A673 (cell line): Measurements from ENCODE around the gene ZCRB1. TPM values are rescaled to one million over a fixed set of nuclear protein-coding genes. Genes with fewer than 3 reads are reported as not detected.
A peak's percentile ranks its signal among the peaks of the same experiment; 100 is the strongest.

Source experiments
- BruUV-seq: library from RNA; stranded (reverse); fragments of 400-500 nt; replicated peaks from 2 replicates; lab custom pipeline; 2021; lab: Mats Ljungman, UMichigan
- CTCF ChIA-PET: fragments of 300-600 bp; sonication (Branson Sonifier 250); formaldehyde crosslinking; loops from one replicate; lab custom pipeline; 2022; ENCODE audit warnings: antibody characterized with exemption; lab: Charles Lee
- POLR2A ChIA-PET: fragments of 300-600 bp; sonication (Branson Sonifier 250); formaldehyde crosslinking; loops from one replicate; lab custom pipeline; 2022; ENCODE audit warnings: antibody characterized with exemption; ENCODE audit not compliant: low non-redundant PET; lab: Charles Lee
- DNase-seq: peaks from one replicate; pipeline ENCODE4 v3.0.0-alpha.2; 2015; ENCODE audit warnings: low spot score
- H3K27ac ChIP-seq: fragments of 200-600 bp; sonication (generic); 2 replicates; pipeline ENCODE4 v1.5.1; 2016; ENCODE audit warnings: mixed run types, low read depth, mild to moderate bottlenecking, mixed read lengths, antibody characterized with exemption, low read length; ENCODE audit not compliant: poor library complexity, severe bottlenecking
- H3K27me3 ChIP-seq: fragments of 200-600 bp; sonication (generic); replicated peaks from 2 replicates; pipeline ENCODE4 v1.6.1; 2017; ENCODE audit warnings: mixed run types, low read depth, mild to moderate bottlenecking, mixed read lengths, antibody characterized with exemption, low read length; ENCODE audit not compliant: insufficient read depth, poor library complexity
- H3K36me3 ChIP-seq: fragments of 200-600 bp; sonication (generic); 2 replicates; pipeline ENCODE4 v1.6.1; 2016; ENCODE audit warnings: mixed run types, mild to moderate bottlenecking, mixed read lengths, antibody characterized with exemption, low read length; ENCODE audit not compliant: insufficient read depth, poor library complexity, severe bottlenecking
- H3K4me1 ChIP-seq: fragments of 200-600 bp; sonication (generic); 2 replicates; pipeline ENCODE4 v1.6.1; 2017; ENCODE audit warnings: mixed run types, mild to moderate bottlenecking, mixed read lengths, antibody characterized with exemption, low read length; ENCODE audit not compliant: insufficient read depth, poor library complexity, severe bottlenecking
- H3K4me3 ChIP-seq: fragments of 200-600 bp; sonication (generic); 2 replicates; pipeline ENCODE4 v1.5.1; 2016; ENCODE audit warnings: low read depth, mixed run types, mild to moderate bottlenecking, mixed read lengths, low read length; ENCODE audit not compliant: poor library complexity, severe bottlenecking
- H3K9me3 ChIP-seq: fragments of 200-600 bp; sonication (generic); 2 replicates; pipeline ENCODE4 v1.6.1; 2016; ENCODE audit warnings: mixed run types, low read depth, mild to moderate bottlenecking, mixed read lengths, antibody characterized with exemption, low read length; ENCODE audit not compliant: poor library complexity, severe bottlenecking
- CTCF ChIP-seq: fragments of 300-800, 200-600 bp; sonication (generic); conservative IDR thresholded peaks from 2 replicates; pipeline ENCODE4 v1.5.1; 2017; ENCODE audit warnings: low read depth, mild to moderate bottlenecking, antibody characterized with exemption, low read length, moderate library complexity, mixed read lengths
- EZH2 ChIP-seq: fragments of 200-600 bp; sonication (generic); IDR thresholded peaks from 2 replicates; pipeline ENCODE4 v1.6.1; 2017; ENCODE audit warnings: borderline replicate concordance, low read depth, mild to moderate bottlenecking, mixed read lengths, antibody characterized with exemption, low read length; ENCODE audit not compliant: poor library complexity, severe bottlenecking
- intact Hi-C: fragments of 100-400 bp; cut with micrococcal nuclease; formaldehyde crosslinking; loops from one replicate; pipeline ENCODE4 v1.10.0; 2022; ENCODE audit not compliant: unreplicated experiment
- total RNA-seq: library from RNA; stranded (reverse); gene quantifications from 2 replicates; pipeline ENCODE4 v1.2.3, GENCODE V29; 2021

Gene ZCRB1
- total RNA-seq, 1 experiment from 2014 or later = 110 TPM

- no peak for DNase-seq
- ChIA-PET POLR2A (no interaction called here), CTCF (no interaction called here)
- no peaks in the 10 kb centered on the region for H3K27me3 ChIP-seq
- peaks cover 31% of the 10 kb centered on the region for H3K4me1 ChIP-seq
- no peak overlapping the region for H3K27ac ChIP-seq
- H3K9me3 ChIP-seq = no peaks in the 10 kb centered on the region
- TF ChIP-seq CTCF (no peak), EZH2 (no peak)
- H3K36me3 ChIP-seq = no peaks in the 10 kb centered on the region
- BruUV-seq = no TSS peak
- H3K4me3 ChIP-seq = no peak overlapping the region
- intact Hi-C loops = no loop called here
Observed at GRCh38 chr12:42281278-42281677, 44.6 kb downstream of the ZCRB1 start.

GRCh38 chr12:42278128-42278510, 47.8 kb downstream of the ZCRB1 start:
- Histone ChIP-seq H3K27ac (peak overlapping the region; percentile 13), H3K4me1 (peaks cover 19% of the 10 kb centered on the region), H3K27me3 (no peaks in the 10 kb centered on the region), H3K9me3 (no peaks in the 10 kb centered on the region), H3K4me3 (no peak overlapping the region), H3K36me3 (no peaks in the 10 kb centered on the region)
- ChIA-PET CTCF (no interaction called here), POLR2A (interaction anchor here (0.7 kb wide), 1 partner anchor 346 kb away, joined by 3 read pairs; no protein-coding TSS in a partner anchor)
- peak; percentile 81 for DNase-seq
- TF ChIP-seq EZH2 = no peak
- no peak for TF ChIP-seq CTCF
- no TSS peak for BruUV-seq
- intact Hi-C loops = no loop called here

- ChIA-PET POLR2A (interaction anchor here (0.7 kb wide), 1 partner anchor 346 kb away, joined by 3 read pairs; no protein-coding TSS in a partner anchor), CTCF (interaction anchor here (0.6 kb wide), 1 partner anchor 125 kb away, joined by 3 read pairs; no protein-coding TSS in a partner anchor)
- Histone ChIP-seq H3K9me3 (no peaks in the 10 kb centered on the region), H3K27me3 (no peaks in the 10 kb centered on the region), H3K36me3 (no peaks in the 10 kb centered on the region), H3K27ac (peak overlapping the region; percentile 79), H3K4me3 (no peak overlapping the region), H3K4me1 (peaks cover 19% of the 10 kb centered on the region)
- intact Hi-C loops = no loop called here
- no TSS peak for BruUV-seq
- DNase-seq = peak; percentile 66
- TF ChIP-seq CTCF (no peak), EZH2 (no peak)
Observed at GRCh38 chr12:42277396-42278127, 48.3 kb downstream of the ZCRB1 start.
